ENCODE data around the gene ADM2. TPM values are rescaled to one million over a fixed set of nuclear protein-coding genes. Genes with fewer than 3 reads are reported as not detected.
"Not testable (repeated sequence)": the region's sequence is repeated elsewhere in the genome, so short reads cannot be mapped to it uniquely, and the experiment has no call there.

The ADM2 gene
- total and polyA plus RNA-seq, 2 experiments from 2014 or later: 0.10 to 0.39 TPM

DNA sequence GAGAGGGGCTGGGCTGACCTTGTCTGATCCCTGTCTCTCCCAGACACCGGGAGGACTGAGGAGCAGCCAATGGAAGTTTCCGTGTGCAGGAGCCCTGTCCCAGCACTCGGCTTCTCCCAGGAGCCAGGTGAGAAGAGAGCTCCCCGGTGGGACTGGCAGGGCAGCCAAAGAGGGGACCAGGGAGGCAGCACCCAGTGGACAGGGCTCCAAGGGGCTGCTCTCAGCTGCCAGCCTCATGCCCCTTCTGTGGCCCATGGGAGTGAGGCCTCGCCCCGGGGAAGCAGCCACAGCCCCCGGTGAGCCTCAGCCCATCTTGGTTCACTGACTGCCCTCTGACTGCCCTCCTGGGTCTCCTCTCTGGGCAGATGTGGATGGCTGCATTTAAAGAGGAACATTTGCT lies 37.3 kb downstream of the ADM2 start:
- no peak overlapping the region for H3K27ac ChIP-seq
- peaks cover 23% of the 10 kb centered on the region for H3K36me3 ChIP-seq
- no peak overlapping the region for H3K4me3 ChIP-seq
- DNase-seq (ENCODE audit: low read depth in 1 of 2, low spot score in 1 of 2): no peak
- no peaks in the 10 kb centered on the region for H3K27me3 ChIP-seq
- no peaks in the 10 kb centered on the region for H3K4me1 ChIP-seq (ENCODE audit: low read depth)
- TF ChIP-seq, protein P1, sequence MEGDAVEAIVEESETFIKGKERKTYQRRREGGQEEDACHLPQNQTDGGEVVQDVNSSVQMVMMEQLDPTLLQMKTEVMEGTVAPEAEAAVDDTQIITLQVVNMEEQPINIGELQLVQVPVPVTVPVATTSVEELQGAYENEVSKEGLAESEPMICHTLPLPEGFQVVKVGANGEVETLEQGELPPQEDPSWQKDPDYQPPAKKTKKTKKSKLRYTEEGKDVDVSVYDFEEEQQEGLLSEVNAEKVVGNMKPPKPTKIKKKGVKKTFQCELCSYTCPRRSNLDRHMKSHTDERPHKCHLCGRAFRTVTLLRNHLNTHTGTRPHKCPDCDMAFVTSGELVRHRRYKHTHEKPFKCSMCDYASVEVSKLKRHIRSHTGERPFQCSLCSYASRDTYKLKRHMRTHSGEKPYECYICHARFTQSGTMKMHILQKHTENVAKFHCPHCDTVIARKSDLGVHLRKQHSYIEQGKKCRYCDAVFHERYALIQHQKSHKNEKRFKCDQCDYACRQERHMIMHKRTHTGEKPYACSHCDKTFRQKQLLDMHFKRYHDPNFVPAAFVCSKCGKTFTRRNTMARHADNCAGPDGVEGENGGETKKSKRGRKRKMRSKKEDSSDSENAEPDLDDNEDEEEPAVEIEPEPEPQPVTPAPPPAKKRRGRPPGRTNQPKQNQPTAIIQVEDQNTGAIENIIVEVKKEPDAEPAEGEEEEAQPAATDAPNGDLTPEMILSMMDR (IDR thresholded peaks at IDR 0.05; ENCODE audit: low read depth, low read length): no peak
- no peaks in the 10 kb centered on the region for H3K9me3 ChIP-seq (ENCODE audit: low read depth)

DNA sequence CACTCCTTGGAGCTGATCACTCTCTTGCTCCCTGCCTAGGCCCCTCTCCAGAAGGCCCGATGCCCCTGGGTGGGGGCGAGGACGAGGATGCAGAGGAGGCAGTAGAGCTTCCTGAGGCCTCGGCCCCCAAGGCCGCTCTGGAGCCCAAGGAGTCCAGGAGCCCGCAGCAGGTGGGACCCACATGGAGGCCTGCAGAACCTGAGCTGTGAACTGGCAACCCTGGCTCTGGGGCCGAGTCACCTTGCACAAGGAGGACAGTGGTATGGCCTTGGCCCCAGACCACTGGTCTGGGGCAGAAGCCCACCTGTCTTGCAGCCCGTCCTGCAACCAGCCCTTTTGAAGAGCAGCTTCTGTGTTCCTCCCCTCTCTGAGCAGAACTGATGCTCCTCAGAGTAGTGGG lies 37.8 kb downstream of the ADM2 start:
- Histone ChIP-seq H3K27ac (no peak overlapping the region), H3K36me3 (peaks cover 23% of the 10 kb centered on the region), H3K4me1 (ENCODE audit: low read depth) (peaks cover 2% of the 10 kb centered on the region), H3K4me3 (no peak overlapping the region), H3K9me3 (ENCODE audit: low read depth) (no peaks in the 10 kb centered on the region), H3K27me3 (no peaks in the 10 kb centered on the region)
- TF ChIP-seq, protein P1 (IDR thresholded peaks at IDR 0.05; ENCODE audit: low read depth, low read length): no peak
- no peak for DNase-seq (ENCODE audit: low read depth in 1 of 2, low spot score in 1 of 2)

DNA sequence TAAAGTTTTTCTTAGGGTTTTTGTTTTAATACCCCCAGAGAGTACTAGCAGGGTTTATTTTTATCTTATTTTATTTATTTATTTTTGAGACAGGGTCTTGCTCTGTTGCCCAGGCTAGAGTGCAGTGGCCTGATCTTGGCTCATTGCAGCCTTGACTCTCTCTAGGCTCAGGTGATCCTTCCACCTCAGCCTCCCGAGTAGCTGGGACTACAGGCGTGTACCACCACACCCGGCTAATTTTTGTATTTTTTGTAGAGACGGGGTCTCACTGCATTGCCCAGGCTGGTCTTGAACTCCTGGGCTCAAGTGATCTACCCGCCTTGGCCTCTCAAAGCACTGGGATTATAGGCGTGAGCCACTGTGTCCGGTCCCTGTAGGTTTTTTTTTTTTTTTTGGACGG lies 38.8 kb downstream of the ADM2 start:
- not testable (repeated sequence) for H3K9me3 ChIP-seq (ENCODE audit: low read depth); H3K4me3 ChIP-seq
- H3K36me3 ChIP-seq: peaks cover 23% of the 10 kb centered on the region

DNA sequence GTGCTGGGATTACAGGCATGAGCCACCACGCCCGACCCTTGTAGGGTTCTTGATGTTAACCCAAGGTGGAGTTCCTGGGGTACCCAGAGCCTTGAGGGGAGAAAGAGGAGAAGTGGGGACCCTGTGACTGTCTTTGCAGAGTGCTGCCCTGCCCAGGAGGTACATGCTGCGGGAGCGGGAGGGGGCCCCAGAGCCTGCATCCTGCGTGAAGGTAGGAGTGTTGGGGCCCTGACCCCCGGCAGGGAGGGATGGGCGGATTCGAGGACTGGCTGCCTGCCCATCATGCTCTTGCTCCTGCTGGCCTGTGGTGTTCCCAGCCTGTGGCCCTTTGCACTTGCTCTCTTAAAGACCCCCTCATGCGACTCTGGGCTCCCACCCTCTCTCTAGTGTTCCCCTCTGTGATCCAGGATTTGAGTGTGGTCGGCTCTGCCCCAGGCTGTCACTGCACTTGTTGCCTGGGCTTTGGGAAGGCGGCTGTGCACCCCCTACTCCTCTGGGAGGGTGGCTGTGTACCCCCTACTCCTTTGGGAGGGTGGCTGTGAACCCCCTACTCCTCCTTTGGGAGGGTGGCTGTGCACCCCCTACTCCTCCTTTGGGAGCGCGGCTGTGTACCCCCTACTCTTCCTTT lies 39.6 kb downstream of the ADM2 start:
- Histone ChIP-seq H3K27me3 (no peaks in the 10 kb centered on the region), H3K9me3 (ENCODE audit: low read depth) (no peaks in the 10 kb centered on the region), H3K4me1 (ENCODE audit: low read depth) (peaks cover 6% of the 10 kb centered on the region), H3K4me3 (no peak overlapping the region), H3K27ac (no peak overlapping the region), H3K36me3 (peaks cover 23% of the 10 kb centered on the region)
- DNase-seq (ENCODE audit: low read depth in 1 of 2, low spot score in 1 of 2): no peak
- TF ChIP-seq, protein P1 (IDR thresholded peaks at IDR 0.05; ENCODE audit: low read depth, low read length): no peak

More for the DNA sequence above, 38.8 kb downstream of the ADM2 start:
- H3K4me1 ChIP-seq (ENCODE audit: low read depth); DNase-seq (ENCODE audit: low read depth in 1 of 2, low spot score in 1 of 2); H3K27me3 ChIP-seq; H3K27ac ChIP-seq: not testable (repeated sequence)

DNA sequence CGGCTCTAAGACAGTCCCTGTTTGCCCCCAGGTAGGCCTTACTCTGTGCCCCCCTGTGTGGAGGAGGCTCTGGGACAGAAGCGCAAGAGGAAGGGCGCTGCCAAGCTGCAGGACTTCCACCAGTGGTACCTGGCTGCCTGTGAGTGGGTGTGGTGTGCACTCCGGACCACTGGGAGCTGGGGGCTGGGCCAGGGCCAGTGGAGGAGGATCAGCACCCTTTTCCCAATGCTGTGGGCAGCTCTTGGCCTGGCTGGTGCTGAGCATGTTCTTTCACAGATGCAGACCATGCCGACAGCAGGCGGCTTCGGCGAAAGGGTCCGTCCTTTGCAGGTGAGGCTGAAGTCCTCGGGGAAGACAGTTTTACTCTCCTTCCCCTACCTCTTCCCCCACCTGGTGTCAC lies 40.4 kb downstream of the ADM2 start:
- Histone ChIP-seq H3K36me3 (peaks cover 21% of the 10 kb centered on the region), H3K4me1 (ENCODE audit: low read depth) (peaks cover 10% of the 10 kb centered on the region), H3K27ac (no peak overlapping the region), H3K27me3 (no peaks in the 10 kb centered on the region), H3K9me3 (ENCODE audit: low read depth) (no peaks in the 10 kb centered on the region), H3K4me3 (no peak overlapping the region)
- TF ChIP-seq, protein P1 (IDR thresholded peaks at IDR 0.05; ENCODE audit: low read depth, low read length): no peak
- DNase-seq (ENCODE audit: low read depth in 1 of 2, low spot score in 1 of 2): no peak

DNA sequence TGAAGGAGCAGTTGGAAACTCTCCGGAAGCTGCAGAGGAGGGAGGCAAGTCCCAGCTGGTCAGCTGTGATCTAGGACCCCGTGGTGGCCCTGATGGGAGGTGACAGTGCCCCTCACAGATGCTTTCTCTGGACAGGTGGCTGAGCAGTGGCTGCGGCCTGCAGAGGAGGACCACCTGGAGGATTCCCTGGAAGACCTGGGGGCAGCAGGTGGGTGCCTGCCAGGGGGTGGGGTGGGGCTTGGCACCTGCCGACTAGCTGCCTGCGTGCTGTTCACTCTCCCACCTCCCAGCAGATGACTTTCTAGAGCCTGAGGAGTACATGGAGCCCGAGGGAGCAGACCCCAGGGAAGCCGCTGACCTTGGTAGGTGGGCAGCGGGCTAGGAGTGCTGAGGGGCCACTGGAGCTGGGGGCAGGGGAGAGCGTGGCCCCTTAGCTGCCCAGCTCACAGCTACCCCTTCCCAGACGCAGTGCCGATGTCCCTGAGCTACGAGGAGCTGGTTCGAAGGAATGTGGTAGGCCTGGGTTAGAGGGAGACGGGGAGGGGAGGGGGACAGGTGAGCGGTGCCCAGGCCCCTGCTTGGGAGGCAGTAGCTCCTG lies 41.0 kb downstream of the ADM2 start:
- H3K27me3 ChIP-seq: no peaks in the 10 kb centered on the region
- H3K27ac ChIP-seq: no peak overlapping the region
- TF ChIP-seq, protein P1 (IDR thresholded peaks at IDR 0.05; ENCODE audit: low read depth, low read length): no peak
- H3K4me3 ChIP-seq: no peak overlapping the region
- H3K36me3 ChIP-seq: peaks cover 20% of the 10 kb centered on the region
- no peak for DNase-seq (ENCODE audit: low read depth in 1 of 2, low spot score in 1 of 2)
- peaks cover 10% of the 10 kb centered on the region for H3K4me1 ChIP-seq (ENCODE audit: low read depth)
- H3K9me3 ChIP-seq (ENCODE audit: low read depth): no peaks in the 10 kb centered on the region

Data from cardiac muscle cell (in vitro differentiated cells and primary cell).